HK-2 (cell line): ENCODE results near the gene HSPB6.
"Not testable (repeated sequence)": the region's sequence is repeated elsewhere in the genome, so short reads cannot be mapped to it uniquely, and the experiment has no call there.

Source experiments
- DNase-seq: peaks from one replicate; pipeline ENCODE4 v3.0.0-alpha.2; 2018; ENCODE audit not compliant: unreplicated experiment

Gene HSPB6, protein sequence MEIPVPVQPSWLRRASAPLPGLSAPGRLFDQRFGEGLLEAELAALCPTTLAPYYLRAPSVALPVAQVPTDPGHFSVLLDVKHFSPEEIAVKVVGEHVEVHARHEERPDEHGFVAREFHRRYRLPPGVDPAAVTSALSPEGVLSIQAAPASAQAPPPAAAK

DNA sequence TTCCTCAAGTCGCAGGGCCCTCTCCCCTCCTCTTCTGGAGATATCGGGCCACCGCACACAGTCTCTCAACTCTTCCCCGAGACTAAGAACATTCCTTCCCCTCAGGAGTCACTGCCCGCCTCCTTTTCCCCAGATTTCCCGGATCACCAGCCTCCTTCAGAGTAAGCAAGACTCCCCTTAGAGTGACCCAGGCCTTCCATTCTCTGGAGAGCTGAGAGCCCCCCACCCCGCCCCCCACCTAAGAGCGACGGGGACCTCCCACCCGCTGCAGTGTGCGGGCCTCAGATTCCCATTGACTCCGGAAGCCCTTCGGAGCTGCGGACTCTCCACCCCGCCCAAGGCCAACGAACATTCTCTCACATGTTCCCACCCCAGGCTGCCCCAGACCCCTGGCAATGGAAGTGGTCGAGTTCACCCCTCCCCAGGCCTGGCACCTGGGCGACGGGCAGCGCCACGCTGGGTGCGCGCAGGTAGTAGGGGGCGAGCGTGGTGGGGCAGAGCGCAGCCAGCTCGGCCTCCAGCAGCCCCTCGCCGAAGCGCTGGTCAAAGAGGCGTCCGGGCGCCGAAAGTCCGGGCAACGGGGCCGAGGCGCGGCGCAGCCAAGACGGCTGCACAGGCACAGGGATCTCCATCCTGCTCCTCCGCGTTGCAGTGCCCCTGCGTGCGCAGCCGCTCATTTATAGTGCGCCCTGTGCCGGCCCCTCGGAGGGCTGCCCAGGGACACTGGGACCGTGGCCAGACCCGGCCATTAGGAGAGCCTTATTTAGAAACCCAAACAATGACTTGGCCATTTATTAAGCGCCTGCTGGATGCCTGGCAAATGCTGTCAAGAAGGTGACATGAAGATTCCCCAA lies at the start of gene HSPB6:
Gene HSPB6, minus strand, starts transcription at position 653 of the 854 bp plus-strand sequence. Its CDS starts 21 bp downstream, at position 632.
- no peak for DNase-seq

DNA sequence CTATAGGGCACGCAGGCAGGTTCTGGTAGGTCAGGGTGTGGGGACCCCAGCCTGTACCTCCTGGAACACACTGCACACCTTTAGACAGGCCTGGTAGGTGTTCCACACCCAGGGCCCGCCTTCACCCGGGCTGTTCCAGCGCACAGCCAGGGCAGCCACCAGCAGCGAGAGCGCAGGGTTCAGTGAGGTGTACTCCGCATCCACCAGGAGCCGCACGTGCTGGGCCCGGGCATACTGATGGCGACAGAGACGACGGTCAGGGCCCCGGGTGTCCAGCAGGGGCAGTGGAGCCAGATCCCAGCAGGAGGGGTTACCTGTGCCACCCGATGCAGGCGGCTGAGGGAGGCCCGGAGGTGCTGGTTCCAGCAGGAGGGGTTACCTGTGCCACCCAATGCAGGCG lies 49.8 kb upstream of the HSPB6 start:
- DNase-seq, result no peak

DNA sequence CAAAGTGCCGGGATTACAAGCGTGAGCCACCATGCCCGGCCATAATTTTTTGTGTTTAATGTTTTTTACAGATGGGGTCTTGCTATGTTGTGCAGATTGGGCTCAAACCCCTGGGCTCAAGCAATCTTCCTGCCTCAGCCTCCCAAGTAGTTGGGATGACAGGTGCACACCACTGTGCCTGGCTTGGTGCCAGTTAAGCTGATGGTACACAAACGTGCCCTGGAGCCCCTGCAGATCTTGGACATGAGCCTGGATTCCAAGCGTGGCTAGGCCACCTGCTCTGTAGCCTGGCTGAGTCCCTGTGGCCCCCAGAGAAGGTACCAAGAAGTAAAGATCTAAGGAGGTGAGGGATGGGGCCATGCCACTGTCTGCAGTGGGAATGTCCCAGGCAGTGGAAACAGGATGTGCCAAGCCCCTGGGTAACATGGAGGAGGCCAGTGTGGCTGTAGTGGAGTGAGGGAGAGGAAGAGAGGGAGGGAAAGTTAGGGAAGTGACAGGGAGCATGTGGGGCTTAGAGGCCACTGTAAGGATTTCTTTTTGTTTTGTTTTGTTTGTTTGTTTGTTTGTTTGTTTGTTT lies 48.8 kb upstream of the HSPB6 start:
- DNase-seq, result no peak

DNA sequence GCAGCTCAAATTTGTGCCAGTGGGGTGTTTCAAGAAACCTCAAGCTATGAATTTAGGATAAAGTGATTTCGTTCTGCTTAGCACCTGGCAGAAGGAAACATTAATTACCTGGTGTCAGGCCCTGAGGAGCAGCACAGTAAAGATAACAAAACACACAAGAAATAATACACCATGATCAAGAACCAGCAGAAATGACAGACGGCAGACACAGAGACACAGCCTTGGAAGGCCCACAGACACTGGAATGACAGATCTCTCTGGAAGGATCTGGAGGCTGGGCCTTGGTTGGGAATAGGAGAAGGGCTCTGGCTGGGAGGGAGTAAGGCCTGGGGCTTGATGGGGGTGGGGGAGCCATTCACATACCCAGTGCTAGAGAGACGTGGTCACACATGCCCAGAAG lies 45.0 kb upstream of the HSPB6 start:
- DNase-seq, result no peak

DNA sequence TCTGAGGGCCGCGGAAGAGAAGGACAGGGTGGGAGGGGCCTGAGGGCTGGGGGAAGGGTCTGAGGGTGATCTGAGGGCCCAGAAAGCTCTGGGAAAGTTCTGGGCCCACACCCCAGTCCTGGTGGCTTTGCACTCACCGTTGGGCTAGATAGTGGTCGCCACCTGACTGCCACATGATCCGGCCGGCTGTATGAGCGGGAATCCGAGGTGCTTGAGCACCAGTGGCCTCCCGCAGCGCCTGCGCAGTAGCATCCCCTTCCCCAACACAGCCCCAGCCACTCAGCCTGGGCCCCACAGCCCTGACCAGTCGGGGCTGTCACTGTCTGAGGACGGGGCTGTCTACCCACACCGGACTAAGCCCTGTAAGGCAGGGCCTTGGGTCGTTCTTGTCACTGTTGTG lies 40.8 kb upstream of the HSPB6 start:
- no peak for DNase-seq

DNA sequence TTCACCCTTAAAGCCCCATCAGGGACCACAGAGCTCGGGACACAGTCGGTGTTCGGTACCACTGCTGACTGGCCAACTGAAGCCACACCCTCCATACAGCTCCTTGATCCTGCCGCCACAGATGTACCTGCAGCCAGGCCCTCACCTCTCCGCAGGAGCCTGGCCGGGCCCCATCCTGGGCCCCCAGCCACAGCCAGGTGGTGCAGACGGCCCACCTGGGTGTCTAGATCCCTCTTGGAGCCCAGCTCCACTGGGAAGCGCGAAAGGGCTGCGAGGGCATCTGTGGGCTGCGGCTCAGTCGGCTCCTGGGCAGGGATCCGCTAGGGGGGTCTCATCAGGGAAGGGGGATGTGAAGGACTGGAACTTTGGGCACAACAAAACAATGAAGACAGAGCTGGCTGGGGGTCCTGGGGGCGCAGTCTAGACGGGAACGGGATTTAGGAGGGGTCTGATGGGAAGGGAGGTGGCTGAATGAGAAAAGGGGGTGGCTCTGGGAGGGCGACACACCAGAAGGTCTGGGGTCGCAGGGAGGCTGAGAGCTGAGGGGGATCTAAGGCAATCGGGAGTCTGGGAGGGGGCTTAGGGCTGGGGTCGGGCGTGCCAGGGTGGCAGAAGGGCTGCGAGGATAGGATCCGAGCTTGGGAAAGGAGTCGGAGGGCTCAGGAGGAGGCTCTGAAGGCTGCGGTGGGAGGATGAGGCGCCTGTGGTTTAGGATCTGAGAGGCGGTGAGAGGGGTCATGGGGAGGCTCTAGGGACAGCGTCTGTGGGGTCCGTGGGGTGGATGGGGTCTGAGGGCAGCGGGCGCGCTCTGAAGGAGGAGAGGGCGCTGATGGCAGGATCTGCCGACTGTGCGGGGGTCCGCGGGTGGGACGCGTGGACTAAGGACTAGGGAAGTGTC lies 40.1 kb upstream of the HSPB6 start:
- no peak for DNase-seq

DNA sequence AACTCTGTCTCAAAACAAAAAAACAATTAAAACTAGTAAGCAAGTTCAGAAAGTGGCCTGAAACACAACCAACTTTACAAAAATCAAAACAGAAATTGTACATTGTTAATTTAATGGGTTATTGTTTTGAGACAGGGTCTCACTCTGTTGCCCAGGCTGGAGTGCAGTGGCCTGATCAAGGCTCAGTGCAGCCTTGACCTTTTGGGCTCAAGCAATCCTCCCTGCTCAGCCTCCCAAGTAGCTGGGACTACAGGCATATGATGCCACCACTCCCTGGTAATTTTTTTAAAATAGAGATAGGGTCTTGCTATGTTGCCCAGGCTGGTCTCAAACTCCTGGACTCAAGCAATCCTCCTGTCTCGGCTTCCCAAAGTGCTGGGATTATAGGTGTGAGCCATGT lies 38.7 kb upstream of the HSPB6 start:
- not testable (repeated sequence) for DNase-seq

DNA sequence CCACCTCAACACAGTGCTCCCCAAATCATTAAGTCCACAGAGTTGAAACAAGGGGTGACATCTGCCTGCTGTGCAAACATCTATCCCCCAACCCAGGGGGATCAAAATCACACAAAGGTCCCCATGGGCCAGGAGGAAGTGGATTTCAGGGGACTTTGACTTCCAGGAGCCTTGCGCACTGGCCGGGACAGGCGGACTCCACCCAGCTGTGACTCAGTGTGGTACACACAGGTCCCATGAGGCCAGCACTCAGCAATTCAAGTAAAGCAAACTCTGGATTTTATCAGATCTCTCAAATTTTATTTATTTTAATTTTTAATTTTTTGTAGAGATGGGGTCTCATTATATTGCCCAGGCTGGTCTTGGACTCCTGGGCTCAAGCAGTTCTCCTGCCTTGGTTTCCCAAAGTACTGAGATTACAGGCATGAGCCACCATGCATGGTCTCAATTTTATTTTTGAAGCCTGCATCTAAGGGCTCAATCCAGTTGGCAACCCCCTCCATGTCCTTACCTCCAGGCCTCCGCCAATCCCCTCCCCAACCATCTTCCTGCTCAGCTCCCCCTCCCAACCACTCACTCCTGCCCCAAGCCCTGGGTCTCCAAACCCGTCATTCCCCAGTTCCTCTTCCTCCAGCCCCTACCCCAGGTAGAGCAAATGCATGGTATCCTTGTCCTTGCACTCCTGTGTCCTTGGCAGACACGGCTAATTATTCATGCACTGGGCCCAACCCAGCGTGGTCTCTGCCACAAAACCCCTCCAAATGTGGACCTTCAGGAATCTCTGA lies 36.7 kb upstream of the HSPB6 start:
- no peak for DNase-seq

DNA sequence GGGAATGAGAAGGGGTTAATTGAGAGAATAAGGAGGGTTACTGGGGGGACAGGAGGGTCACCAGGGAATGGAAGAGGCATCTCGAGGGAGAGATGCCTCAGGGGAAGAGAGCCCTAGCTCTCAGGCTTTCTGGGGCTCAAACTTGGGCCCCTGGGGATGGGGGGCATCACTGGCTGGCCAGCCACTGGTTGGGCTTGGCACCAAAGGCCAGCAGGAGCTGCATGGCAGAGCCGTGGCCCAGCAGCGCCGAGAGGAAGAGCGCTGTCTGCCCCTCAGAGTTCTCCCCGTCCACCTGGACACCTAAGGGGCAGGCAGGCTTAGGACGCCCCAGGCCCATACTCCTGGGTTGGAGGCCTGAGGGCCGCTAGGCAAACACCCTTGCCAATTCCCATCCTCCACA lies 36.1 kb upstream of the HSPB6 start:
- DNase-seq, result no peak

DNA sequence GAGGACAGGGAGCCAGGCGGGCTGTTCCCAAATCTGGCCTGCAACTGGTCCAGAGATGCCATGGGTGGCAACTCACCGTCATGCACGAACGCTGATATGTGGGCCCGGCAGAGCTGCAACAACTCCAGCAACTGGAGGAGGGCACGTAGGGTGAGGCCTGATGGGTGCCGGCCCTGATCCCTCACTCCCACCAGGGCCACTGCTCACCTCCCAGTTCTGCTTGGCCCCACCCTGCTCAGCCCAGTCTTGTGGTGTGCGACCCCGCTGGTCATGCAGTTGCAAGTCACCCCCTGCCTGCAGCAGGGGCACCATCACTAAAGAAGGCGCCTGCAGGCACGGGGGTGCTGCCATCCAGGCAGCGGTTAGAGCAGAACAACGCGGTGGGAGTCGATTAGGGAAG lies 35.5 kb upstream of the HSPB6 start:
- DNase-seq, result no peak

DNA sequence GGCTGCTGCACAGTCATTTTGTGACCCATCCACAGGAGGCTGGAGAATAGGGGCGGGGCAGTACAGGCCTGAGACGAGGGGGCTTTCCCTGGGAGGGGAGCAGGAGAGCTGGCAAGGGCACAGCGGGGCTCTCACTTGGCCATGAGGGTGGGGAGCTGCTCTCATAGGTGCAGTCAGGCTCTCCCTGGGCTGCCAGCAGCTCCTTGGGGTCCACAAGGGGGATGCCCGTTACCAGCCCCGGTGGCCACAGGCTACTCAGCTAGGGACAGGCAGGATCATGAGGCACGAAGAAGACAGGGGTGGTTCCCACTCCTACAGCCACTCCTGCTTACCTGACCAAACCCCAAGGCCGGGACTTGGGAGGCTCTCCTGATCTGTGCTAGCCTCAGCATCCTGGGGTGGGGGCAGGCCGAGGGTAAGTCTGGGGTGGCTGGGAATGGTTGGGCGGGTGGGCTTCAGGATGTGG lies 35.0 kb upstream of the HSPB6 start:
- DNase-seq, result no peak

DNA sequence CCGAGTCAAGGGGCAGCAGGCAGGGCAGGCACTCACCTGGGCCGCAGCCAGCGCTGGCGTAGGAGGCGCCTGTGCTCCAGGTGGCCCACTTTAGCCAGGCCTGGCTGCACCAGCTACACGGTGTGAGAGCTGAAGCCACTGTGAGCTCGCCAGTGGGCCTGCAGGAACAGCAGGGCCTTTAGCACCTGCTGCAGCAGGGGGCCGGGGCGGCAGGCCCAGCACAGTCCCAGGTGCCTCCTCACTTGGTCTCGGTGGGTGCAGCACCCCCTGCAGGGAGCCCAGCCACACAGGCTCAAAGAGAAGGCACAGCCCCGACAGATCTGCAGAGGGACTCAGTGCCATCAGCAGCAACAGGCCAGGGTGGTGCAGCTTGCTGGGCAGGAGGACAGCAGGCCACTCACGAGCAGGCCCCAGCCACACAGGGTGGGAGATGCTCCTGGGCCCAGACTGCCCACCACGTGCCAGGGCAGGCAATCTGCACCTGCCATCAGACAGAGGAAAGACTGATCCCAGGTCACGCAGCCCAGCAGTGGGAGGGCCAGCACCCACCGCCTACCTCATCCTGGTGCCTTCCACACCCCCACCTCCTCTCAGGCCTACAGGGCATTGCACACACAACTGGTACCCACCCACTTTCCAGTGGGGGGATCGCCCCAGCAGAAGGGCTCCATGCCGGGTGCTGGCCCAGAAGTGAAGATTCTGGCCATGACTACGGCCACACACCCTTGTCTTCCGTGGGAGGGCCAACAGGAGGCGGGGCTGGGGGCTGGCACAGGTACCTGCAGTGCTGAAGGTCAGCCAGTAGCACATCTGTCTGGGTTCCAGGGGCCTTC lies 34.4 kb upstream of the HSPB6 start:
- DNase-seq, result no peak

DNA sequence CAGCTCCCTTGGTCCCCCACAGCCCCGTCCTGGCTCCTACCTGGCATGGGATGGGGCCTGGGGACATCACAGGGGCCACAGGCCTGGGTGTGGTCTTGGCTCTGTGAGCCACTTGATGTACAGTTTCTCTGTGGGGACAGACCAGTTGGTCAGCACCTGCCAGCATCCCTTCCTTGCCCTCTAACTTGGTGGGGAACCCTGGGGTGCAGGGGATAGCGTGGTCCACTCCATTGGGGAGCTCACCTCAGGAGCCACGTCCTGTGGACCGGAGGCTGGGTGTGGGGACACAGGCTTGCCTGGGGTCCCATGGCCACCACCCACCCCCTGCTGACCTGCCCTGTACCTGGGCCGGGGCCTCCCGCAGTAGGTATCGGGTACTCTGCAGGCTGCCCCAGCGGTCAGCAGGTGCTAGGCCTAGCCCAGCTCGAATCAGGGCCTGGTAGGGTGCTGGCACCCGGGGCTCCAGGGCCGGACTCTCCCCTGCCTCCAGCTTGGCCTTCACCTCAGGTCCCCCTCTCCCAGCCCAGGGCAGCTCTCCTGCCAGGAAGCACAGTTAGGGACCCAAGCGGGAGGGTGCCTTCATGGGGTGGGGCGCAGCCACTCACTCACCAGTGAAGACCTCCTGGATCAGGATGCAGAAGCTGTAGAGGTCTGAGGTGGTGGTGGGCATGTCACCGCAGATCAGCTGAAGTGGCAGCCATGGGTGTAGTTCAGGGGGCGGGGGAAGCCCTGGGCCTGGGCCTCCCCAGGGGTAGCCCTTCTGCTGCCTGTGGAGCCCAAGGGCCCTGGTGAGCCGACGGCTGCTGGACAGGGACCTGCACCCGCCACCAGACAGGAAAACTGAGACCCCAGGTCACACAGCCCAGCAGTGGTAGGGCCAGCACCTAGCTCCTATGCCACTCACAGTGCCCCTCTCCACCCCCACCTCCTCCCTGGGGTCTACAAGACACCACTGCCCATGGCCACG lies 33.4 kb upstream of the HSPB6 start:
- DNase-seq, result no peak

DNA sequence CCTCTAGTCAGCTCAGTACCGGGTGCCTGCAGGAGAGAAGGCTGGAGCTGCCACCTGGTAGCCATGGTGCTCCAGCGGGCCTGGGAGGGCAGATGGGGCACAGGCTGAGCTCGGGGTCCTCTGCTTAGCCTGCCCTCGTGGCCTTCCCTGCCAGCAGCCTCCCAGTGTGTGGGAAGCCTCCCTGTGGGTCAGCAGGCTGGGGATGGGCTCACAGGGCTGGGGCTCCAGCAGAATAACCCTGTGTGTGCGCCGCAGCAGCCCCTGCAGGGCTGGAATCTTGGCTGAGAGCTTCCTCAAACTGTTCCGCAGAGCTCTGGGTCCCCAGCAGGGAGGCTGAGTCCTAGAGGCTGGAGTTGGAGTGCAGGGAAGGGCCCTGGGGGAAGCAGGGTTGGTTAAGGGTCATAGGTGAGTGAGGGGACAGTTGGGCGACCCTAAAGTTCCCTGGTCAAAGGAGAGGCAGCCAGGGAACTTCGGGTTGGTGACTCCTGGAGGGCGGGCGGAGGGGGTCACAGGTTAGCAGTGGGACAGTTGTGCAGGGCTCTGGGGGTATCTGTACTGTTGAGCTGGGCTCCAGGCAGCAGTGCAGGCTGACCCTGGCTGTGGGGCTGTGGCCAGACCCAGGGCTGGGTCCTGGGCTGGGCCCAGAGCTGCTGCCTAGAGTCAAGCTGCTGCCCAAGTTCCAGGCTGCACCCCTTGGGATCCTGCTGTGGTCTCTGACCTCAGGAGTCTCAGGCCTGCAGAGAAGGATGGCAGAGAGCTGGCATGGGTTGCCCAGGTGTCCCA lies 32.6 kb upstream of the HSPB6 start:
- DNase-seq, result no peak

DNA sequence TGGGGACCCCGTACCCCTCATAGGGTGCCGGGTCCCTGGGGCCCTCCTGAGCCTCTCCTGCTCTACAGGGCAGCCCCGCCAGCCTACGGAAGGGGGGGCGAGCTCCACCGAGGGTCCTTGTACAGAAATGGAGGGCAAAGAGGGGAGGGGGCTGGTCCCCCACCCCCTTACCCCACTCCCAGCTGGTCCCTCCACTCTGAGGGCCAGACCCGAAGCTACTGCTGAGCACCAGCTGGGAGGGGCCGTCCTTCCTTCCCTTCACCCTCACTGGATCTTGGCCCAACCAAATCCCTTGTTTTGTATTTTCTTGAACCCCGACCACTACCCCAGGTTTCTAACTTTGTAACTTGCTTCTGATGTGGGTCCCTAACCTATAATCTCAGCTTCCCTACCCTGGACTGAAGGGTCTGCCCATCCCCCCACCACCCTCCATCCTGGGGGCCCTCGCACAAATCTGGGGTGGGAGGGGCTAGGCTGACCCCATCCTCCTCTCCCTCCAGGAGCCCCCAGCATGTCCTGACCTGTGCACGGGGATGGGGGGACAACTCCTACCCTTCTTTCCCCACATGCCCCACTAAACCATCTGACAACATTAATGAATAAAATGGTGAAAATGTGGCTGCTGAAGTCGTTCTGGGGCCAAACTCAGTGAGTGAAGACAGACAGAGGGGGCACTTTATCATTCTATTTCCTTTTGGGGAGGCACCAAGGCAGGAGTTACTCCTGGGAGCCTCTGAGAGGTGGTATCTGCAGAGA lies 31.6 kb upstream of the HSPB6 start:
- DNase-seq, result no peak

DNA sequence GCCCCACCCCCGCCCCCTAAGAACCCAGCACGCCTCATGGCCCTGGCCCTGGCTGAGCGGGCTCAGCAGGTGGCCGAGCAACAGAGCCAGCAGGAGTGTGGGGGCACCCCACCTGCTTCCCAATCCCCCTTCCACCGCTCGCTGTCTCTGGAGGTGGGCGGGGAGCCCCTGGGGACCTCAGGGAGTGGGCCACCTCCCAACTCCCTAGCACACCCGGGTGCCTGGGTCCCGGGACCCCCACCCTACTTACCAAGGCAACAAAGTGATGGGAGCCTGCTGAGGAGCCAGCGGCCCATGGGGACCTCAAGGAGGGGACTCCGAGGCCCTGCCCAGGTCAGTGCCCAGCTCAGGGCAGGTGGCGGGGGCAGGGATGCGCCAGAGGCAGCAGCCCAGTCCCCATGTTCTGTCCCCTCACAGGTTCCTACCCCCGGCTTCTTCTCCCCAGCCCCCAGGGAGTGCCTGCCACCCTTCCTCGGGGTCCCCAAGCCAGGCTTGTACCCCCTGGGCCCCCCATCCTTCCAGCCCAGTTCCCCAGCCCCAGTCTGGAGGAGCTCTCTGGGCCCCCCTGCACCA lies 30.5 kb upstream of the HSPB6 start:
- DNase-seq, result no peak
